ENCODE measurements around the gene GPLD1. TPM values are rescaled to one million over a fixed set of nuclear protein-coding genes. Genes with fewer than 3 reads are reported as not detected.

GPLD1 gene
- total RNA-seq, 1 donor, result 0.43 TPM

- TF ChIP-seq CTCF (IDR thresholded peaks at IDR 0.05; ENCODE audit: insufficient read depth, low read depth, low read length), result no peak
- H3K4me3 ChIP-seq (ENCODE audit: low read depth, low read length), result no peak overlapping the region
- DNase-seq (ENCODE audit: low read depth), result no peak
Measured at GRCh38 chr6:24455061-24455460, 34.3 kb downstream of the GPLD1 start.

GRCh38 chr6:24454452-24454851 is 34.9 kb downstream of the GPLD1 start:
- H3K4me3 ChIP-seq (ENCODE audit: low read depth, low read length), result no peak overlapping the region
- DNase-seq (ENCODE audit: low read depth), result no peak
- no peak for TF ChIP-seq CTCF (IDR thresholded peaks at IDR 0.05; ENCODE audit: insufficient read depth, low read depth, low read length)

GRCh38 chr6:24453921-24454320 is 35.5 kb downstream of the GPLD1 start:
- DNase-seq (ENCODE audit: low read depth), result no peak
- no peak for TF ChIP-seq CTCF (IDR thresholded peaks at IDR 0.05; ENCODE audit: insufficient read depth, low read depth, low read length)

GRCh38 chr6:24451581-24452388 is 37.6 kb downstream of the GPLD1 start:
- no peak for DNase-seq (ENCODE audit: low read depth)
- no peak for TF ChIP-seq CTCF (IDR thresholded peaks at IDR 0.05; ENCODE audit: insufficient read depth, low read depth, low read length)

More at GRCh38 chr6:24453921-24454320, 35.5 kb downstream of the GPLD1 start:
- H3K4me3 ChIP-seq (ENCODE audit: low read depth, low read length), result no peak overlapping the region

GRCh38 chr6:24448828-24449525 is 40.4 kb downstream of the GPLD1 start:
- no peak for TF ChIP-seq CTCF (IDR thresholded peaks at IDR 0.05; ENCODE audit: insufficient read depth, low read depth, low read length)
- no peak overlapping the region for H3K4me3 ChIP-seq (ENCODE audit: low read depth, low read length)
- no peak for DNase-seq (ENCODE audit: low read depth)

More at GRCh38 chr6:24451581-24452388, 37.6 kb downstream of the GPLD1 start:
- no peak overlapping the region for H3K4me3 ChIP-seq (ENCODE audit: low read depth, low read length)

- TF ChIP-seq CTCF (IDR thresholded peaks at IDR 0.05; ENCODE audit: insufficient read depth, low read depth, low read length), result no peak
- no peak for DNase-seq (ENCODE audit: low read depth)
- no peak overlapping the region for H3K4me3 ChIP-seq (ENCODE audit: low read depth, low read length)
Measured at GRCh38 chr6:24448396-24448795, 41.0 kb downstream of the GPLD1 start.
